Measurements from ENCODE around the gene GLRX. TPM values are rescaled to one million over a fixed set of nuclear protein-coding genes. Genes with fewer than 3 reads are reported as not detected.

GLRX gene
- total RNA-seq, 1 donor from 2014 or later, result 60.2 TPM

DNA sequence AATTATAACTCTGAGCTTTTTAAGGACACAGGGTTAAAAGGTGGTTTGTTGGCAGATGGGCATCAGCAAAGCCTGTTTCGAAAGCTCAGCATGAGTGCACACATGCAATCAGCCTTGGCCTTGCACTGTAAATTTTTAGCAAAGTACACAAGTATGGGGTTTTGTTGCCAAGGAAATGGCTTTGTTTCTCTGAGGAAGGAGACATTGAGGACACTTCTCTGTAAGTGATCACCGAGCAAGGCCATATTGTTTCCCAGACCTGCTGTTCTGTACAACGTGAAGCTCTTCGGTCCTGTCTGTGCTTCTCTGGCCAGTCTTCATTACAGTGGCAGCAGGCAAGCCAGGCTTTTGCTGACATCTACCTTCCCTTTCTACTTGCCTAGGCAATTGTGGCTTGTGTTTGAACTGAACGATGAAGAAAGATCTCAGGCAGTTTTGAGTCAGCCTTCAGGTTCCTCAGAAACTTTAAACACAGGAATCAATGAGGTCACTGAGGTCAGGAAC is 27.9 kb upstream of the GLRX start:
- DNase-seq, result no peak
- no peak for ATAC-seq (ENCODE audit: low read depth)
- intact Hi-C loops (cut with micrococcal nuclease), result no loop called here
- H3K27ac Mint-ChIP-seq, result no peak overlapping the region
- H3K4me1 Mint-ChIP-seq, result no peaks in the 10 kb centered on the region
- POLR2A ChIA-PET, result no interaction called here
- TF ChIP-seq, protein P1, sequence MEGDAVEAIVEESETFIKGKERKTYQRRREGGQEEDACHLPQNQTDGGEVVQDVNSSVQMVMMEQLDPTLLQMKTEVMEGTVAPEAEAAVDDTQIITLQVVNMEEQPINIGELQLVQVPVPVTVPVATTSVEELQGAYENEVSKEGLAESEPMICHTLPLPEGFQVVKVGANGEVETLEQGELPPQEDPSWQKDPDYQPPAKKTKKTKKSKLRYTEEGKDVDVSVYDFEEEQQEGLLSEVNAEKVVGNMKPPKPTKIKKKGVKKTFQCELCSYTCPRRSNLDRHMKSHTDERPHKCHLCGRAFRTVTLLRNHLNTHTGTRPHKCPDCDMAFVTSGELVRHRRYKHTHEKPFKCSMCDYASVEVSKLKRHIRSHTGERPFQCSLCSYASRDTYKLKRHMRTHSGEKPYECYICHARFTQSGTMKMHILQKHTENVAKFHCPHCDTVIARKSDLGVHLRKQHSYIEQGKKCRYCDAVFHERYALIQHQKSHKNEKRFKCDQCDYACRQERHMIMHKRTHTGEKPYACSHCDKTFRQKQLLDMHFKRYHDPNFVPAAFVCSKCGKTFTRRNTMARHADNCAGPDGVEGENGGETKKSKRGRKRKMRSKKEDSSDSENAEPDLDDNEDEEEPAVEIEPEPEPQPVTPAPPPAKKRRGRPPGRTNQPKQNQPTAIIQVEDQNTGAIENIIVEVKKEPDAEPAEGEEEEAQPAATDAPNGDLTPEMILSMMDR (IDR thresholded peaks at IDR 0.05), result no peak
- CTCF ChIA-PET, result interaction anchor here (1.0 to 17.6 kb wide), 4 partner anchors 10 to 209 kb away, joined by 4 to 389 read pairs (median 6); no protein-coding TSS in a partner anchor
- H3K9me3 Mint-ChIP-seq, result no peaks in the 10 kb centered on the region
- H3K4me3 Mint-ChIP-seq, result no peak overlapping the region
- no peaks in the 10 kb centered on the region for H3K27me3 Mint-ChIP-seq
- no peaks in the 10 kb centered on the region for H3K36me3 Mint-ChIP-seq (ENCODE audit: low read depth)

DNA sequence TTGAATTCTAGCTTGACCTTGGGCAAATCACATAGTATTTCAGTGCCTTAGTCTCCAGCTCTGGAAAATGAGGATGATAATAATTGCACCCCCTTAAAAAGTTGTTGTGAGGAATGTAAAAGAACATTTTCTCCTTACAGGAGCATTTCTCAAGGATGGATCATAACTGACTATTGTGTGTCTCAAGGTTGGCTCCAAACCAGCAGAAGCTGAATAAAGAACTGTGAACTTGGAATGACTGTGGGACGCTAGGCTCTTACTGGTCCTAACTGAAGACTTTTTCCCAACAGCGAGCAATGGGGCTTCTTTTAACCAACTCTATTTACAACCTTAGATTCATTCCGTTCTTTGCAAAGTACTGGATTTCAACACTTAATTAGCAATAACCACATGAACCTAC is 26.2 kb upstream of the GLRX start:
- H3K27me3 Mint-ChIP-seq, result no peaks in the 10 kb centered on the region
- no peak for ATAC-seq (ENCODE audit: low read depth)
- no peak overlapping the region for H3K27ac Mint-ChIP-seq
- H3K9me3 Mint-ChIP-seq, result no peaks in the 10 kb centered on the region
- intact Hi-C loops (cut with micrococcal nuclease), result no loop called here
- H3K4me3 Mint-ChIP-seq, result no peak overlapping the region
- ChIA-PET POLR2A (no interaction called here), CTCF (interaction anchor here (0.6 to 17.6 kb wide), 16 partner anchors 8 to 750 kb away, joined by 3 to 389 read pairs (median 4); partner anchors contain the start of gene RFESD)
- no peaks in the 10 kb centered on the region for H3K4me1 Mint-ChIP-seq
- TF ChIP-seq, protein P1 (IDR thresholded peaks at IDR 0.05), result no peak
- no peaks in the 10 kb centered on the region for H3K36me3 Mint-ChIP-seq (ENCODE audit: low read depth)
- no peak for DNase-seq

DNA sequence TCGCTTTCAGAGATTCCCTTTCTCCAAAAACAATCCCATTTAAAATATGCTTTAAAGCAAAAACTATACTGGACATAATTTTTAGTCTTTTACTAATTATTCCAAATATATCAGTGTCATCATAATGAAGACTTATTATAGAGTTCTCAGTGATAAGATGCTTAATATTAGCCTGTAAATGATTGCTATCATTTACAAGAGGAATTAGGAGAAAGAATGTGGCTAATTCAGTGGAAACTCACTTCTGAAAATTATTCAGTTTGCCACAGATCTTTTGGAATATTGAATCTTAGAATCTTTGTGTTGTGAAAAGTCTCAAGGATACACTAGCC is 24.7 kb upstream of the GLRX start:
- CTCF ChIA-PET, result interaction anchor here (0.6 to 17.6 kb wide), 16 partner anchors 9 to 489 kb away, joined by 3 to 389 read pairs (median 4); no protein-coding TSS in a partner anchor
- no peaks in the 10 kb centered on the region for H3K9me3 Mint-ChIP-seq
- no peak for DNase-seq
- H3K4me1 Mint-ChIP-seq, result peaks cover 10% of the 10 kb centered on the region
- TF ChIP-seq, protein P1 (IDR thresholded peaks at IDR 0.05), result no peak
- H3K27ac Mint-ChIP-seq, result no peak overlapping the region
- intact Hi-C loops (cut with micrococcal nuclease), result loop anchor here (1.0 to 2.0 kb wide), 4 partner anchors 66 to 292 kb away; partner anchors contain the start of genes ARSK and SKIC3
- no peaks in the 10 kb centered on the region for H3K27me3 Mint-ChIP-seq
- ATAC-seq (ENCODE audit: low read depth), result no peak
- POLR2A ChIA-PET, result interaction anchor here (0.9 to 2.5 kb wide), 3 partner anchors 66 to 200 kb away, joined by 3 to 8 read pairs (median 4); partner anchors contain the start of gene RFESD
- H3K36me3 Mint-ChIP-seq (ENCODE audit: low read depth), result no peaks in the 10 kb centered on the region
- no peak overlapping the region for H3K4me3 Mint-ChIP-seq

DNA sequence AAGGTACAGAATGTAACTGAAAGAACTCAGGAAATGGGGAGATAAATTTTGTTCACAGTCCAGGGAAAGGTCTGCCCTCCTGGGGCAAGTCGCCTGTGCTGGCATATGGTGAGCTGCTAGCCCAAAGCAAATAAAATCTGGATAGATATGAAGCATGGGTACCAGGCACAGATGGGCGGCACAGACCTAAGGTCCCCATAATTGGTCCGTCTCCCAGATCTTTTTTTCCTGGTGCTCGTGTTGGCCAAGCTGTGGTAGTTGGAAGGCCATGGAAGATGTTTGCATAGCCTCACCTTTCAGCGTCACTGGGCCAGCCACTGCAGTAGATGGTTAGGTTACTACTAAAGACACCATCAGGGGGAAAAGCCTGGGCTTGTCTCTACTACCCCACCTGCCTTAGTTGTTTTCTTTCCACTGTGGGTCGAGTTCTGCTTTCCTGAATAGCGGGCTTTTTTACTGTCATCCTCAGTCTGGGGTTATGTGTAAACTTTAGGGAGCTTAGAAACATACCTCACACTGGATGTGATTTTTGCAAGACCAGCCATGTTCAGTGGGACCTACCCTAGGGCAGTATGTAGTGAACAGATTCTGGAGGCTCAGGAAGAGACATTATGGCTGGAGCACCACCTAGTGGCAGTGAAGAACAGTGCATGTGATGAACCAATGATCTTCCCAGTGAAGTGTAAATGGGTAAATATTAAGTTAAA is 24.2 kb upstream of the GLRX start:
- no peak overlapping the region for H3K27ac Mint-ChIP-seq
- CTCF ChIA-PET, result interaction anchor here (0.6 to 17.6 kb wide), 16 partner anchors 10 to 204 kb away, joined by 3 to 389 read pairs (median 4); partner anchors contain the start of gene RHOBTB3
- TF ChIP-seq, protein P1 (IDR thresholded peaks at IDR 0.05), result peak; percentile 82
- DNase-seq (peak; percentile 45), ATAC-seq (ENCODE audit: low read depth) (peak; percentile 80)
- H3K4me3 Mint-ChIP-seq, result no peak overlapping the region
- intact Hi-C loops (cut with micrococcal nuclease), result loop anchor here (1.0 to 2.0 kb wide), 4 partner anchors 65 to 292 kb away; partner anchors contain the start of genes ARSK and SKIC3
- H3K4me1 Mint-ChIP-seq, result peaks cover 11% of the 10 kb centered on the region
- no peaks in the 10 kb centered on the region for H3K9me3 Mint-ChIP-seq
- H3K27me3 Mint-ChIP-seq, result no peaks in the 10 kb centered on the region
- POLR2A ChIA-PET, result interaction anchor here (1.6 to 2.5 kb wide), 2 partner anchors 66 to 200 kb away, joined by 4 to 8 read pairs; partner anchors contain the start of gene RFESD
- no peaks in the 10 kb centered on the region for H3K36me3 Mint-ChIP-seq (ENCODE audit: low read depth)

DNA sequence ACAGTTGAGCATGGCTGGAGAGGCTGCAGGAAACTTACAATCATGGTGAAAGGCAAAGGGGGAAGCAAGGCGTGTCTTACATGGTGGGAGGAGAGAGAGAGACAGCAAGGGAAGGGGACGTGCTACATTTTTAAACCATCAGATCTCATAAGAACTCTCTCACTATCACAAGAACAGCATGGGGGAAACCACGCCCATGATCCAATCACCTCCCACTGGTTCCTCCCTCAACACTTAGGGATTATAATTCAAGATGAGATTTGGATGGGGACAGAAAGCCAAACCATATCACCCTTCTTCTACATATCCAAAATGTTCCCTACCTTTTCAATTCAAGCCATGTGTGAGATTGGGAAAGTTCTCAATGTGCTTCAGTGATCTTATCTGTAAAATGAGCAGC is 22.9 kb upstream of the GLRX start:
- no peak for ATAC-seq (ENCODE audit: low read depth)
- Mint-ChIP-seq H3K4me1 (peaks cover 23% of the 10 kb centered on the region), H3K27me3 (no peaks in the 10 kb centered on the region), H3K27ac (no peak overlapping the region), H3K9me3 (no peaks in the 10 kb centered on the region), H3K36me3 (ENCODE audit: low read depth) (no peaks in the 10 kb centered on the region), H3K4me3 (no peak overlapping the region)
- POLR2A ChIA-PET, result interaction anchor here (2.5 kb wide), 1 partner anchor 64 kb away, joined by 8 read pairs; no protein-coding TSS in a partner anchor
- TF ChIP-seq, protein P1 (IDR thresholded peaks at IDR 0.05), result no peak
- DNase-seq, result no peak
- intact Hi-C loops (cut with micrococcal nuclease), result no loop called here
- CTCF ChIA-PET, result interaction anchor here (1.4 to 17.6 kb wide), 7 partner anchors 26 to 181 kb away, joined by 4 to 389 read pairs (median 7); partner anchors contain the start of gene RHOBTB3
